WTC11 (cell line): ENCODE data around the gene CRYGS. TPM values are rescaled to one million over a fixed set of nuclear protein-coding genes. Genes with fewer than 3 reads are reported as not detected.

Experiments
- ATAC-seq: fragments of 200-7000 bp; cut with Tn5 transposase; 2 replicates; pipeline ENCODE4 v1.10.0; 2021; ENCODE audit warnings: mild to moderate bottlenecking, moderate library complexity
- CTCF ChIA-PET: fragments of 300-600 bp; sonication (Branson Sonifier 250); formaldehyde crosslinking; loops from one replicate; lab custom pipeline; 2021; ENCODE audit warnings: antibody characterized with exemption; lab: Charles Lee
- POLR2A ChIA-PET: fragments of 350-600 bp; sonication (Branson Sonifier 250); formaldehyde crosslinking; loops from one replicate; lab custom pipeline; 2021; ENCODE audit warnings: antibody characterized with exemption; lab: Charles Lee
- DNase-seq: peaks from one replicate; pipeline ENCODE4 v3.0.0; 2021; ENCODE audit warnings: low spot score
- H3K27ac Mint-ChIP-seq: 2 replicates; pipeline ENCODE4 v1.8.0; 2021; ENCODE audit warnings: mixed read lengths
- H3K27me3 Mint-ChIP-seq: 2 replicates; pipeline ENCODE4 v1.8.0; 2021; ENCODE audit warnings: low read depth, mild to moderate bottlenecking, moderate library complexity, mixed read lengths
- H3K36me3 Mint-ChIP-seq: 2 replicates; pipeline ENCODE4 v1.8.0; 2021; ENCODE audit warnings: mixed read lengths
- H3K4me1 Mint-ChIP-seq: 2 replicates; pipeline ENCODE4 v1.8.0; 2022; ENCODE audit warnings: mixed read lengths
- H3K4me3 Mint-ChIP-seq: 2 replicates; pipeline ENCODE4 v1.8.0; 2021; ENCODE audit warnings: mild to moderate bottlenecking, moderate library complexity, mixed read lengths
- H3K9me3 Mint-ChIP-seq: 2 replicates; pipeline ENCODE4 v1.8.0; 2021; ENCODE audit warnings: mixed read lengths
- CREB1 ChIP-seq: sonication (generic); formaldehyde crosslinking; IDR thresholded peaks from 2 replicates; pipeline ENCODE4 v1.8.0; 2023; ENCODE audit warnings: mild to moderate bottlenecking, missing genetic modification reagents
- ETV6 ChIP-seq: sonication (generic); formaldehyde crosslinking; IDR thresholded peaks from 2 replicates; pipeline ENCODE4 v1.8.1; 2022; ENCODE audit warnings: mild to moderate bottlenecking, missing genetic modification reagents
- FOXK1 ChIP-seq: sonication (generic); formaldehyde crosslinking; IDR thresholded peaks from 2 replicates; pipeline ENCODE4 v1.8.0; 2022; ENCODE audit warnings: mild to moderate bottlenecking, moderate library complexity, missing genetic modification reagents
- GABPB1 ChIP-seq: sonication (generic); formaldehyde crosslinking; IDR thresholded peaks from 2 replicates; pipeline ENCODE4 v1.8.1; 2023; ENCODE audit warnings: mild to moderate bottlenecking, missing genetic modification reagents
- JAZF1 ChIP-seq: fragments of 250-450 bp; sonication (Bioruptor Pico); IDR thresholded peaks from 2 replicates; pipeline ENCODE4 v1.9.0; 2021; ENCODE audit warnings: moderate library complexity, mild to moderate bottlenecking, inconsistent platforms
- KAT7 ChIP-seq: sonication (generic); formaldehyde crosslinking; IDR thresholded peaks from 2 replicates; pipeline ENCODE4 v1.8.1; 2023; ENCODE audit warnings: missing genetic modification reagents, mild to moderate bottlenecking, borderline replicate concordance
- MXD4 ChIP-seq: fragments of 250-450 bp; sonication (Bioruptor Pico); IDR thresholded peaks from 2 replicates; pipeline ENCODE4 v1.8.0; 2021; ENCODE audit warnings: mild to moderate bottlenecking, moderate library complexity, borderline replicate concordance
- SMAD3 ChIP-seq: sonication (generic); formaldehyde crosslinking; IDR thresholded peaks from 2 replicates; pipeline ENCODE4 v1.8.0; 2022; ENCODE audit warnings: missing genetic modification reagents, mild to moderate bottlenecking, borderline replicate concordance
- TCF7 ChIP-seq: sonication (generic); formaldehyde crosslinking; IDR thresholded peaks from 2 replicates; pipeline ENCODE4 v1.8.0; 2022; ENCODE audit warnings: mild to moderate bottlenecking, low read depth, missing genetic modification reagents, moderate library complexity
- ZNF263 ChIP-seq: sonication (generic); formaldehyde crosslinking; IDR thresholded peaks from 2 replicates; pipeline ENCODE4 v1.8.1; 2022; ENCODE audit warnings: low read depth, mild to moderate bottlenecking, moderate library complexity, missing genetic modification reagents
- ZNF671 ChIP-seq: fragments of 250-450 bp; sonication (Bioruptor Pico); IDR thresholded peaks from 2 replicates; pipeline ENCODE4 v1.8.0; 2021; ENCODE audit warnings: mild to moderate bottlenecking
- total RNA-seq: library from RNA; stranded (reverse); gene quantifications from 3 replicates; pipeline ENCODE4 v1.2.3, GENCODE V29; 2021
- TF ChIP-seq, protein P1 (sequence below): sonication (generic); formaldehyde crosslinking; IDR thresholded peaks from 2 replicates; pipeline ENCODE4 v1.8.1; 2023; ENCODE audit warnings: mild to moderate bottlenecking, missing genetic modification reagents, moderate library complexity
- TF ChIP-seq, protein P2 (sequence below): sonication (generic); formaldehyde crosslinking; IDR thresholded peaks from 2 replicates; pipeline ENCODE4 v1.8.0; 2022; ENCODE audit warnings: missing genetic modification reagents
- TF ChIP-seq, protein P3 (sequence below): sonication (generic); formaldehyde crosslinking; IDR thresholded peaks from 2 replicates; pipeline ENCODE4 v1.8.0; 2022; ENCODE audit warnings: mild to moderate bottlenecking, missing genetic modification reagents
- TF ChIP-seq, protein P4 (sequence below): sonication (generic); formaldehyde crosslinking; IDR thresholded peaks from 2 replicates; pipeline ENCODE4 v1.8.1; 2023; ENCODE audit warnings: mild to moderate bottlenecking, missing genetic modification reagents, moderate library complexity
- TF ChIP-seq, protein P5 (sequence below): fragments of 250-450 bp; sonication (Bioruptor Pico); IDR thresholded peaks from 2 replicates; pipeline ENCODE4 v1.9.0; 2021; ENCODE audit warnings: moderate library complexity, mild to moderate bottlenecking, inconsistent platforms, borderline replicate concordance
- TF ChIP-seq, protein P6 (sequence below): sonication (generic); formaldehyde crosslinking; IDR thresholded peaks from 2 replicates; pipeline ENCODE4 v1.8.1; 2022; ENCODE audit warnings: low read depth, missing genetic modification reagents, borderline replicate concordance
- TF ChIP-seq, protein P7 (sequence below): fragments of 250-450 bp; sonication (Bioruptor Pico); conservative IDR thresholded peaks from 2 replicates; pipeline ENCODE4 v1.9.0; 2021; ENCODE audit warnings: mild to moderate bottlenecking

CRYGS gene
- total RNA-seq, 1 experiment from 2014 or later, result 1.7 TPM

DNA sequence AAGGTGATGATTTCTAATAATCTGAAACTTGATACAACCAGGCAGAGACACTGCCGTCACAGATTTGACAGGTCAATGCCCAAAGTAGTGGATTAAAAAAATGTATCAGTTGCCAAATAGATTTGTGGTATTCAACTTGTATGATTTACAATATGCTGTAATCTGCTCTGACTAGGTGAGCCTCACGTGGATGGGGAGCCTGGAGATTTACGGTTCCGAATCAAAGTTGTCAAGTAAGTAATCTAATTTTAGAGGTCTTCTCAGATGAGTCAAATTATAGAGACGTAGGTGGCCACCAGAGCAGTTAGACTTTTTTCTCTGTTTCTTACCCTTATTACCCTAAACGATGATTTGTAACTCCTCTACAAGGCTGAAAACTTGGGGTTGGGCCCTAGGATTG lies 38.4 kb upstream of the CRYGS start:
- Mint-ChIP-seq H3K36me3 (peaks cover 67% of the 10 kb centered on the region), H3K27me3 (no peaks in the 10 kb centered on the region), H3K9me3 (no peaks in the 10 kb centered on the region), H3K4me1 (no peaks in the 10 kb centered on the region), H3K27ac (no peak overlapping the region), H3K4me3 (no peak overlapping the region)
- ChIA-PET POLR2A (no interaction called here), CTCF (interaction anchor here (1.5 kb wide), 1 partner anchor 34 kb away, joined by 6 read pairs; no protein-coding TSS in a partner anchor)
- TF ChIP-seq, protein P1, sequence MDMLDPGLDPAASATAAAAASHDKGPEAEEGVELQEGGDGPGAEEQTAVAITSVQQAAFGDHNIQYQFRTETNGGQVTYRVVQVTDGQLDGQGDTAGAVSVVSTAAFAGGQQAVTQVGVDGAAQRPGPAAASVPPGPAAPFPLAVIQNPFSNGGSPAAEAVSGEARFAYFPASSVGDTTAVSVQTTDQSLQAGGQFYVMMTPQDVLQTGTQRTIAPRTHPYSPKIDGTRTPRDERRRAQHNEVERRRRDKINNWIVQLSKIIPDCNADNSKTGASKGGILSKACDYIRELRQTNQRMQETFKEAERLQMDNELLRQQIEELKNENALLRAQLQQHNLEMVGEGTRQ (CRISPR knock-in tag), result no peak
- TF ChIP-seq, protein P2, sequence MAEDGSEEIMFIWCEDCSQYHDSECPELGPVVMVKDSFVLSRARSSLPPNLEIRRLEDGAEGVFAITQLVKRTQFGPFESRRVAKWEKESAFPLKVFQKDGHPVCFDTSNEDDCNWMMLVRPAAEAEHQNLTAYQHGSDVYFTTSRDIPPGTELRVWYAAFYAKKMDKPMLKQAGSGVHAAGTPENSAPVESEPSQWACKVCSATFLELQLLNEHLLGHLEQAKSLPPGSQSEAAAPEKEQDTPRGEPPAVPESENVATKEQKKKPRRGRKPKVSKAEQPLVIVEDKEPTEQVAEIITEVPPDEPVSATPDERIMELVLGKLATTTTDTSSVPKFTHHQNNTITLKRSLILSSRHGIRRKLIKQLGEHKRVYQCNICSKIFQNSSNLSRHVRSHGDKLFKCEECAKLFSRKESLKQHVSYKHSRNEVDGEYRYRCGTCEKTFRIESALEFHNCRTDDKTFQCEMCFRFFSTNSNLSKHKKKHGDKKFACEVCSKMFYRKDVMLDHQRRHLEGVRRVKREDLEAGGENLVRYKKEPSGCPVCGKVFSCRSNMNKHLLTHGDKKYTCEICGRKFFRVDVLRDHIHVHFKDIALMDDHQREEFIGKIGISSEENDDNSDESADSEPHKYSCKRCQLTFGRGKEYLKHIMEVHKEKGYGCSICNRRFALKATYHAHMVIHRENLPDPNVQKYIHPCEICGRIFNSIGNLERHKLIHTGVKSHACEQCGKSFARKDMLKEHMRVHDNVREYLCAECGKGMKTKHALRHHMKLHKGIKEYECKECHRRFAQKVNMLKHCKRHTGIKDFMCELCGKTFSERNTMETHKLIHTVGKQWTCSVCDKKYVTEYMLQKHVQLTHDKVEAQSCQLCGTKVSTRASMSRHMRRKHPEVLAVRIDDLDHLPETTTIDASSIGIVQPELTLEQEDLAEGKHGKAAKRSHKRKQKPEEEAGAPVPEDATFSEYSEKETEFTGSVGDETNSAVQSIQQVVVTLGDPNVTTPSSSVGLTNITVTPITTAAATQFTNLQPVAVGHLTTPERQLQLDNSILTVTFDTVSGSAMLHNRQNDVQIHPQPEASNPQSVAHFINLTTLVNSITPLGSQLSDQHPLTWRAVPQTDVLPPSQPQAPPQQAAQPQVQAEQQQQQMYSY, result no peak
- TF ChIP-seq, protein P3, sequence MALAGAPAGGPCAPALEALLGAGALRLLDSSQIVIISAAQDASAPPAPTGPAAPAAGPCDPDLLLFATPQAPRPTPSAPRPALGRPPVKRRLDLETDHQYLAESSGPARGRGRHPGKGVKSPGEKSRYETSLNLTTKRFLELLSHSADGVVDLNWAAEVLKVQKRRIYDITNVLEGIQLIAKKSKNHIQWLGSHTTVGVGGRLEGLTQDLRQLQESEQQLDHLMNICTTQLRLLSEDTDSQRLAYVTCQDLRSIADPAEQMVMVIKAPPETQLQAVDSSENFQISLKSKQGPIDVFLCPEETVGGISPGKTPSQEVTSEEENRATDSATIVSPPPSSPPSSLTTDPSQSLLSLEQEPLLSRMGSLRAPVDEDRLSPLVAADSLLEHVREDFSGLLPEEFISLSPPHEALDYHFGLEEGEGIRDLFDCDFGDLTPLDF (CRISPR knock-in tag), result no peak
- TF ChIP-seq, protein P4, sequence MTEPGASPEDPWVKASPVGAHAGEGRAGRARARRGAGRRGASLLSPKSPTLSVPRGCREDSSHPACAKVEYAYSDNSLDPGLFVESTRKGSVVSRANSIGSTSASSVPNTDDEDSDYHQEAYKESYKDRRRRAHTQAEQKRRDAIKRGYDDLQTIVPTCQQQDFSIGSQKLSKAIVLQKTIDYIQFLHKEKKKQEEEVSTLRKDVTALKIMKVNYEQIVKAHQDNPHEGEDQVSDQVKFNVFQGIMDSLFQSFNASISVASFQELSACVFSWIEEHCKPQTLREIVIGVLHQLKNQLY, result no peak
- TF ChIP-seq CREB1 (no peak), SMAD3 (CRISPR knock-in tag) (no peak), ZNF263 (CRISPR knock-in tag) (no peak), TCF7 (CRISPR knock-in tag) (no peak), FOXK1 (CRISPR knock-in tag) (no peak), ZNF671 (CRISPR knock-in tag) (no peak)
- TF ChIP-seq, protein P5, sequence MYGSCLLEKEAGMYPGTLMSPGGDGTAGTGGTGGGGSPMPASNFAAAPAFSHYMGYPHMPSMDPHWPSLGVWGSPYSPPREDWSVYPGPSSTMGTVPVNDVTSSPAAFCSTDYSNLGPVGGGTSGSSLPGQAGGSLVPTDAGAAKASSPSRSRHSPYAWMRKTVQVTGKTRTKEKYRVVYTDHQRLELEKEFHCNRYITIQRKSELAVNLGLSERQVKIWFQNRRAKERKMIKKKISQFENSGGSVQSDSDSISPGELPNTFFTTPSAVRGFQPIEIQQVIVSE (CRISPR knock-in tag), result no peak
- TF ChIP-seq, protein P6, sequence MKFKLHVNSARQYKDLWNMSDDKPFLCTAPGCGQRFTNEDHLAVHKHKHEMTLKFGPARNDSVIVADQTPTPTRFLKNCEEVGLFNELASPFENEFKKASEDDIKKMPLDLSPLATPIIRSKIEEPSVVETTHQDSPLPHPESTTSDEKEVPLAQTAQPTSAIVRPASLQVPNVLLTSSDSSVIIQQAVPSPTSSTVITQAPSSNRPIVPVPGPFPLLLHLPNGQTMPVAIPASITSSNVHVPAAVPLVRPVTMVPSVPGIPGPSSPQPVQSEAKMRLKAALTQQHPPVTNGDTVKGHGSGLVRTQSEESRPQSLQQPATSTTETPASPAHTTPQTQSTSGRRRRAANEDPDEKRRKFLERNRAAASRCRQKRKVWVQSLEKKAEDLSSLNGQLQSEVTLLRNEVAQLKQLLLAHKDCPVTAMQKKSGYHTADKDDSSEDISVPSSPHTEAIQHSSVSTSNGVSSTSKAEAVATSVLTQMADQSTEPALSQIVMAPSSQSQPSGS (CRISPR knock-in tag), result no peak
- ATAC-seq (no peak), DNase-seq (no peak)

DNA sequence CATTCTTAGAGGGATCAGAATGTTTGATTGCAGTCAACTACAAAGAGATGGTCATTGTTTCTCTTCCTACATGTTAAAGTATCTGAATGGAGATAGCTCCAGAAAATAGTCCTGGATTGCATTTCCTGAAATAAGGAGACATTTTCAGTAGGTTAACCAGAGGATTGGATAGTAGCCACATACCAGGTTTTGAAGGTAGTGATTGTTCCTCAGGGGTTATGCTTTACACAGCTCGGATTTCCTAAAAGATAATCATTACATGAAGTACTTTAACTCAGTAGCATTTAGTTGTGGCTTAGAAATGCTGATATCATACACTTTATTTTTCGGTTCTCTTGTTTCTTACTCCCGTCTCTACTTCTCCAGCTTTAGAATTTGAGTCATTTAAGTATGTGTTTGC lies 36.6 kb upstream of the CRYGS start:
- peaks cover 79% of the 10 kb centered on the region for H3K36me3 Mint-ChIP-seq
- H3K4me1 Mint-ChIP-seq, result no peaks in the 10 kb centered on the region
- no peak overlapping the region for H3K4me3 Mint-ChIP-seq
- H3K9me3 Mint-ChIP-seq, result no peaks in the 10 kb centered on the region
- no peaks in the 10 kb centered on the region for H3K27me3 Mint-ChIP-seq
- DNase-seq, result no peak
- no peak for TF ChIP-seq ETV6 (CRISPR knock-in tag)
- no peak for TF ChIP-seq JAZF1
- no peak for TF ChIP-seq MXD4 (CRISPR knock-in tag)
- TF ChIP-seq KAT7 (CRISPR knock-in tag), result no peak
- no peak for TF ChIP-seq GABPB1 (CRISPR knock-in tag)
- TF ChIP-seq, protein P7, sequence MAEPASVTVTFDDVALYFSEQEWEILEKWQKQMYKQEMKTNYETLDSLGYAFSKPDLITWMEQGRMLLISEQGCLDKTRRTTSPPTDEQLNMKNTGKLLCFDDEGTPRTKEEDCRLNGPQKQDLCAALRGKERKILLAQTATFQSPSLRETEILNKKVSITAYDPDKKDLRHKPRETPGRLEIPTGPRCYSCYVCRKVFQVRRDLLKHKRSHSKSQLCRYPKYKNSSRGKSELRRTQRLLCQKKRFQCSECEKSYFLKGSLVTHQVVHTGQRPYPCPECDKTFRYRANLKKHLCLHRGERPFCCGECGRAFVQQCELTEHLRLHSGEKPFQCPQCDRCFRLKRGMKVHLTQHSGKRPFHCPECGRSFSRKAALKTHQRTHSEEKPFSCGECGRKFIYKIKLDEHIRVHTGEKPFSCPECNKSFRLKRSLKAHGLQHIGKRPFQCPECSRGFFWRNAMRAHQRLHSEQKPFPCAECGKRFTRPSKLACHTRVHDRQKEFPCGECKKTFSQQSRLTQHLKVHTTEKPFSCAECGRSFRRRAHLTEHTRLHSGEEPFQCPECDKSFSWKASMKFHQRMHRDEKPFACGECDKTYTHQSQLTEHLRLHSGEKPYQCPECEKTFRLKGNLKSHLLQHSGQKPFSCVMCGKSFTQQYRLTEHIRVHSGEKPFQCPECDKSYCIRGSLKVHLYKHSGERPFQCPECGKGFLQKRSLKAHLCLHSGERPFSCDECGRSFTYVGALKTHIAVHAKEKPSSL (CRISPR knock-in tag), result no peak
- TF ChIP-seq, all 79 proteins: peak for 0
- ChIA-PET POLR2A (no interaction called here), CTCF (interaction anchor here (1.5 kb wide), 1 partner anchor 36 kb away, joined by 5 read pairs; no protein-coding TSS in a partner anchor)
- ATAC-seq, result no peak
- H3K27ac Mint-ChIP-seq, result no peak overlapping the region
